Stimulated activated CD8-positive, alpha-beta memory T cell treated with anti-CD3 and anti-CD28 coated beads, Interleukin-15, amount 100 ng/mL, for 48 hours (primary cell): Measurements from ENCODE around the gene RPL3.

Experiments used
- DNase-seq, 2 donors: peaks; one replicate each; pipeline ENCODE4 v3.0.0-alpha.2; 2020; ENCODE audit warnings: low read depth in 2 of 2

The RPL3 gene

DNA sequence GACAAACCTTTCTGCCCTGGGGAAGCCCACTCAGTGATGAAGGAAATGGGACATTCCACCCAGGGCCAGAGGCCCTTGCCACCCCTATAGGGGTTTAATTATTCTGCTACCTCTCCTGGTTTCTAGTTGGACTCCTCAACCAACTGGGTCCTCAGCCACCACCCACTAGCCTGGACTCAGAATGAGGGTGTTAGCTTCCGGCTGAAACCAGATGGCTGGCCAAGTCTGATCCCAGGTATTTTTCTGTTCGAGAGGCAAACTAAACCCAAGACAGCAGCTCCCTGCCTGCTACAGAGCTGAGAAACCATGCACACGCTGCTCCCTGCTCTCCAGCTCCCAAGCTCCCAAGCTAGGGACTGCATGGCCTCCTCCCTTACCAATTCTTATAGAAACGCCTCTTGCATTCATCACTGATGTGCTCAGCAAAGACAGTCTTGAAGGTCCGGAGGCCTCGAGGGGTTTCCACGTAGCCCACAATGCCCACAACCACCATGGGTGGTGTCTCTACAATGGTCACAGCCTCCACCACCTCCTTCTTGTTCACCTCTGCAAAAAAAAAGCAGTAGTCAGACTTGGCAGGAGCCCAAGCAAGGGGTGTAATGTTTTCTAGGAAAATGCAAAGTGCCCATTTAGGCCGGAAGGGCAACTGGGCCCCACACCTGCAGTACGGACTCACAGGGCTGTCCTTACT, 2.2 kb downstream of the RPL3 start:
- no peak for DNase-seq

DNA sequence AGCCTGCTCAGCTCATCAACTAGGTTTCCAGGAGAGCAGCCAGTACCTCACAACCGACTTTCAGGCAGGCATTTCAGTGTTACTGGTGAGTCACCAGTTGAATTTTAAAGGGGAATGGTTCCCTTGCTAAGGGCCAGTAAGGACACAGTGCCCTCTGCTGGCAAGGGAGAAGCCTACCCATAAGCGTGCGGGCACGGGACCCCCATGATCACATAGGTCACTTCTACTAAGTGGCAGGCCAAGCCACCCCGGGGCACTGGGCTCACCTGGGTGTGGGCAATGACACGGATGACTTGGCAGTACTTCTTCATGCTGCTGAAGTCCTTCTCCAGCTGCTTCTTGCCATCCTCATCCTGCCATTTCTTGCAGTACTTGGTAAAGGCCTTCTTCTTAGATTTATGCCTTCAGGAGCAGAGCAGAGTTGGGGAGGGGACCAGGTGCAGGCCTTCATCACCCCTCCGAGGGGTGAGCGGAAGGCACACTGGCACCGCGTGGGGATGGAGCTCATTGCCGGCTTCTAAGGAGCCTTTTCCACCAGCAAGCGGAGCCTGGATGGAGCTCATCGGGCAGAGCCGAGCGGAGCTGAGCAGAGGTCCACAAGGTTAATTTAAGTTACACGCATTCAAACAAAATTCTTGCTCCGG, 2.9 kb downstream of the RPL3 start:
- DNase-seq, result peak in 1 of 2 donors; percentile 69

DNA sequence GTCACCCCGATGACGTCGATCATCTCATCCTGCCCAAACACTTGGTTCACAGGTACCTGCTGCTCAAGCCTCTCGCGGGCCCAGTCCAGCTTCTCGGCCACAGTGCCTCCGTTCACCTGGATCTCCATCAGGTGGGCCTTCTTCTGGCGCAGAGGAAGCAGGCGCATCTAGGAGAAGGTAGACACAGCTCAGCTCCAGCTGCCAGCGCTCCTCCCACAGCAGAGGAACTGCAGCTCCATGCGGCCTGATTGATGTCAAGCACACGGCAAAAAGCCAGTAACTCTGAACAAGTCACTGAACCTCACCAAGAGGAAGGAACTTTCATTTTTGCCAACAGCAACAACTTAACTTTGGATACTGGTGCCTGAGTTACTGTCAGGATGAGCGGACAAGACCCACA, 4.0 kb downstream of the RPL3 start:
- DNase-seq, result no peak

DNA sequence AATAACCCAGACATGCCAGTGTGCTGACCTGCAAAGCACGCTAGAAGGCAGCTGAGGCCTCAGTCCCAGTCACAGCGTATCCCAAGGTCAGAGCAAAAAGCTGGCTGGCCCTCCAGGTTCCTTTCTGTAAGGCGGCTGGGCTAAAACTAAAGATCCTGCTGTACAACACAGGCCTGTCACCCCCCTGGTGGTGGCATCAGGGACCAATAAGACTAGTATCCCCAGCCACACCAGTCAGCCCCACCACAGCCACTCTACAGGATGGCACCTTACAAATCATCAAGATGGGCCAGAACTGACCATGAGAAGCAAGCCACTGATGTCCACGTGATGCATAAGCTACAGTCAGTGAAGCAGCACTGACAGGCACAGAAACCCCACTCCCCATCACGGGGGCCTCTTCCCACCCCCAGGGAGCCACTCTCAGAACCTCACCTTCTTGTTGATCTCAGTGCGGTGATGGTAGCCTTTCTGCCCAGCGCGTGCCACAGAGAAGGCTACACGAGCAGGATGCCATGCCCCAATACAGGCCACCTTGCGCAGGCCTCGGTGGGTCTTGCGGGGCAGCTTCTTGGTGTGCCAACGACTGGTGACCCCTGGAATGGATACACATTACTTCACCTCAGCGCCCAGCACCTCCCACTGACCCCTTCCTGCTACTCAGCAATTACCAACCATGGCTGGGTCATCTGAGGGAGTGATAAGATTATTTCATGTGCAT, 5.0 kb downstream of the RPL3 start:
- no peak for DNase-seq

DNA sequence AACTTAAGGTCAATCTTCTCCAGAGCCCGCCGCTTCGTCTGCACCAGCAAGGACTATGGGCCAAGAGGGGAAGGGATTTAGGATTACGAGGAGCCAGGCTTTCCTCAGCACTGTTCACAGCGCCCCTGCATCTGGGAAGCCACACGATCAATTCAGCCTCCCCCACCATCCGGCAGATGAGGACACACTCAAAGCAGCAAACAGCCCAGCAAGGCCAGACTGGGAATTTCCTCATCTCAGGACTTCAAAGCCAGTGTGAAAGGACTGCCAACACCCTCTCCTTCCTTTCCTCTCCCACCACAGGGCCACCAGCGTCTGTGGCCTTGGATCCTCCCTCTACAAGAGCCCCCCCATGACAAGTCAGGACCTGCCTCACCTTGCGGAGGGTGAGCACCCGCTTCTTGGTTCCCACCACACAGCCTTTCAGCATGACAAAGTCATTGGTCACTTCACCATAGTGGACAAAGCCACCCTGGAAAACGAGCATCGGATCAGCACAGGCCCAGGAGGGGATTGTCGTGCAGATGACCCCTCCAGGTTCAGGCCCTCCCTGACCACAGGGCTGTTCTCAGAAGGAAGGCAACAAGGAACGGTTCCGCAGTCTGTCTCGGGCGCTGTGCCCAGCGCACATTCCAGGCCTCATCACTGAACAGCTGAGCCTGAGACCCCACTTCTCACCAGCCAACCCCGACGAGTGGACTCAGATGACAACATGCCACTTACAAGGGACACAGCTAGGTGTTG, 6.0 kb downstream of the RPL3 start:
- DNase-seq, result no peak

DNA sequence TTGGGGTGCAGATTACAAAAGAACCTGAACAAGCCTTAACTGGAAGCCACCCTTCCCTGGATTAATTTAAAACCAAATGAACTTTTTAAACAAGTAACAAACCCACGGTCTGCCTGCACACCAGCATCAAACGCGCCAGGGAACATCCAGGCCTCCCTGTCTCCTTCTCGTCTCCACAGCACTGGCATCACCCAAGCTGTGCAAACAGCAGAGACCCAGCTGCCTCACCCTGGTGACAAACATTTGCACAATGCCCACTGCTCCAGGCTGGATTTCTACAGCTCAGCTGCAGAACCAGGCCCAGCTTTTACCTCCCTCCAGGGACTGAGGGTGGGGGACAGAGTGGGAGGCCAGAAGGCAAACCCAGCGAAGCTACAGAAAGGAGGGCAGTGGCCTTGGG, 7.0 kb downstream of the RPL3 start:
- DNase-seq, result no peak

DNA sequence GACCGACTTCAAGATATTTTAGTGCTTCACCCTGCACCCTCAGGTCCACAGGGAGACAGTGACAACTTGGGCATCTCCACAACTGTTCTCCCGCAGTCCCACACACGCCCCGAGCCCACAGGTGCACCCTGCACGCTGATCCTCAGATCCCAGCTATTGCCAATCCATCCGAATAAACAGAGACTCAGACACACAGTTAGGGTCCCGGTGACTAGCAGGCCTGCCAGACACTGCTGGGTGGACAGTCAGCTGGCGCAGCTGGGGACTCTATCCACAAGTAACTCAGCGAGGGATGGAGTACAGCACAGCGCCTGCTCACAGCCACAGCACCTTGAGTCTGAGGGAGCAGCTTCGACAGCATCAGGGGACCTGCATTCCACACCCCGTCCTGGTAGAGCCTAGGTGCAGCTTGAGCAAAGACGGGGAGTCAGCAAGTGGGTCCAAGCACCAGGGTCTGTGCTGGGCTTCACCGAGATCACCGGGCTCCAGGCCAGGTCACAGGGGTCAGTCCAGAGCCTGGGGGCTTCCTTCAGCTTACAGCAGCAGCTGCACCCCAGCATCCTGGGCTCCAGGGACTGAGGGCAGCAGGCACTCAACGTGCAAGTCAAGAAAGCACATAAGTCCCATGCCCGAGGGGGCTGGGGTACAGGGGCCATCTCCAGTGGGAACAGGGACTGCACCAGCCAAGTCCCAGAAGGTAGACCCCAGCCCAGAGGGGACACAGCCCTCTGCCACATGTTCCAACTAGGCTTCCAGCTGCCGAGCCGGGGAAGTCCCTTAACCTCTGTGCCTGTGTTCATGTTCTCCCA, 7.6 kb downstream of the RPL3 start:
- DNase-seq, result no peak

DNA sequence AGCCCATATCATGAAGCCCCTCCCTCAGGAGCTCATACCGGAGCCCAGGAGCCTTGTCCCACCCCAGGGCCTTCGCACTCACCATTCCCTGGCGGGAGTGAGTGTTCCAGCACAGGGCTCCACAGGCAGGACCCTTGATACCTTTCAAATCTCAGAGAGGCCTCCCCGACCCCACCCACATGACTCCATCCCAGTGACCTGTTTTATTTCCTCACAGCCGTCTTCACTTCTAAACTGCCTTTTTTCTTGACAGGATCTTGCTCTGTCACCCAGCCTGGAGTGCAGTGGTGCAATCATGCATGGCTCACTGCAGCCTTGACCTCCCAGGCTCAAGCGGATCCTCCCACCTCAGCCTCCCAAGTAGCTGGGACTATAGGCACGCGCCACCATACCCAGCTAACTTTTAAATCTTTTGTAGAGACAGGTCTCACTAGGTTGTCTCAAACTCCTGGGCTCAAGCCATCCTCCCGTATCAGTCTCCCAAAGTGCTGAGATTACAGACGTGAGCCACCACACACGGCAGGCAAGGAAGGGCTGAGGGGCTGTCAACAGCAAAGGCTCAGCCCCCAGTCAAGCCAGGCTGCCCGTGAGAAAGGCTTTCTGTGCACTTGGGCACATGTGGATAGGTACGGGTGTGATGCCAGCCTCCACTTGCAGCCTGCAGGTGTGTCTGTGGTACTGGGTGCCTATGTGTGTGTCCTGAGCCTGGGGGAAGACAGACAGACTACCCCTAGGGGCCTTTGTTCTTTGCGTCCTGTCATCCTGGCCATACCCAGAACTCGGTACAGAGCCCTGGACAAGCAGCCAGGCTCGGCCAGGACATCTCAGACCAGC, 9.3 kb downstream of the RPL3 start:
- no peak for DNase-seq

DNA sequence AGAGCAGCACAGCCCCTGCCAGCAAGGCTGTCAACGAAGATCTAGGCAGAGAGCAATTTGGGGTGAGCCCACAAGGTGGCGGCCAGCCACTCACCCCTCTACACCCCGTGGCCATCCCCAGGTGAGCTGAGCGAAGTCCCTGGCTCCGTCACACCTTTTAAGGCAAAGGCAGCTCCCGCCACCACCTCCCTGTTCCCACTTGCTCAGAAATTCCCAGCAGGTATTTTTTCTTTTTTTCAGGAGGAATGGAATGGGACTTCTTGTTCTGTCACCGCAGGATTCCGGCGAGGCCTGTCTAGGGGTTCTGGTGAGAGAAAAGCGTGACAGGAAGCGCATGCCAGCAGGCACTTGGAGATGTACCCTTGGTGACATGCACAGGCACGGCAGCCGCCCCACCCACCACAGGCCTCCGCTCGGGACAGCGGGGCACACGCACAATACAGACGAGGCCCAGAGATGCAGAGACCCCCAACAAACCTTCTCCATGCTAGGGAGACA, 10.0 kb downstream of the RPL3 start:
- DNase-seq, result no peak

DNA sequence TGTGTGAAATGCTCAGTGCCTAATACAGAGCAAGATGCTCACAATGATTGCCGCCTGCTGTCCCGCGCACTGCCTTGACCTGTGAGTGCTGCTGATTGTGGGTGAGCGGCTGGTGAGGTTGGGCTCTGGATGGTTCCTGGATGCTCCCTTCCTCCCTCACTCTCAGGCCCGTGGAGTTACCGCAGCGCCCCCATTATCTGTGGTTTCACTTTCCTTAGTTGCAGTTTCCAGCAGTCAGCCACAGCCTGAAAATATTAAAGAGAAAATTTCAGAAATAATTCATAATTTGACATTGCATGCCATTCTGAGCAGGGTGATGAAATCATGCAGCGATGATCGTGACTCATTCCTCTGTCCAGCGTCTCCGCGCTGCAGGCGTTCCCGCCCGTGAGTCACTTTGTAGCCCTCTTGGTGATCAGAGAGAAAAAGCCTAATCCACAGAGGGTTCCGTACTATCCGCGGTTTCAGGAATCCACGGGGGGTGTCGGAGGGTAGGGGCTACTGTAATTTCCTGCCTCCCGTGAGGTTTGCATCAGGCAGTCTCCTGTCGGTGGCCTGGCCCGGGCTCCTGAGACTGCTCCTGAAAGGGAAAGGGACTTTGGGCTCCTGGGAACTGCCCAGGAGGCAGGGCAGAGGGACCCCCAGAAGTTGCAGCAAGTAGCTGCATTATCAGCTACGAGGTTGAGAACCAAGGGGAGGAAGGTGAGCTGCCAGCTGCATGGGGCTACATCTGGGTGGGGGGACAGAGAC, 10.6 kb downstream of the RPL3 start:
- no peak for DNase-seq

DNA sequence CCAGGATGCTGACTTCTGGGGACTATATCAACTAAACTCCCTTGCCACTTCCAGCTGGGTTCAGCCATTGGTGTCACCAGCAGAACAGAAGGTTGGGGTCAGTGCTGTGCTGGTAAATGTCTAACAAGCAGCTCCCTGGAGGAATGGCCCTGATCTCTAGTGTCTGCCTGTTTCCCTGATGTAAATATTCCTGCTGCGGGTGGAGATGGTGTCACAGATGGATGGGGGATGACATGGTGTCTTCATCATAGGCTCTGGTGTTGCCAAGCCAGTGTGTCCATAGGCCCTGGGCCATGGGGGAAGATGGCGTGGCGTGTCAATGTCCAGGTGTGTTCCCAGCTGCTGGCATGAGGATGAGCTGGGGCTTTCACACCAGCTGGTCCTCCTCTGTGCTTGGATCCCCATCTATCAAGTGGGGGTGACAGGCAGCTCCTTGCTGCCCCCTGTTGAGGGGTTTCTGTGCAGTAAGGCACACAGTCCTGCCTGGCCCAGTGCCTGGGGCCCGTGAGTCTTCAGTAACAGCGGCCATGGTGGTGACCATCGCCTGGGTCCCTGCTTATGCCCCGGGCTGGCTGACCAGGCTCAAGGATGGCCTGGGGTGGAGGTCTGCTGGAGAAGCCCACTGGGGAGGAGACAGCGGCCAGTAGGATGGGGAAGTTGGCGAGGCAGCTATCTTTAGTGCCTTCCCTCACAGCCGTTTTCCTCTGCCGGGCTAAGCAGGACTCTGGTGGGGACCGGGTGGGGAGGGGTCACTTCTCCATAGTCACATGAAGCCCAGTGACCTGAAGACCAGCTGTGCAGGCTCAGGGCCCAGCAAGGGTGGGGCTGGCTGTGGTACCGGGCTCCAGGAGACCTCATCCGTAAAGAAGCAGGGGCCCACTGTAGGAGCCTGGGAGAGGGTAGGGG, 12.7 kb downstream of the RPL3 start:
- DNase-seq, result no peak

DNA sequence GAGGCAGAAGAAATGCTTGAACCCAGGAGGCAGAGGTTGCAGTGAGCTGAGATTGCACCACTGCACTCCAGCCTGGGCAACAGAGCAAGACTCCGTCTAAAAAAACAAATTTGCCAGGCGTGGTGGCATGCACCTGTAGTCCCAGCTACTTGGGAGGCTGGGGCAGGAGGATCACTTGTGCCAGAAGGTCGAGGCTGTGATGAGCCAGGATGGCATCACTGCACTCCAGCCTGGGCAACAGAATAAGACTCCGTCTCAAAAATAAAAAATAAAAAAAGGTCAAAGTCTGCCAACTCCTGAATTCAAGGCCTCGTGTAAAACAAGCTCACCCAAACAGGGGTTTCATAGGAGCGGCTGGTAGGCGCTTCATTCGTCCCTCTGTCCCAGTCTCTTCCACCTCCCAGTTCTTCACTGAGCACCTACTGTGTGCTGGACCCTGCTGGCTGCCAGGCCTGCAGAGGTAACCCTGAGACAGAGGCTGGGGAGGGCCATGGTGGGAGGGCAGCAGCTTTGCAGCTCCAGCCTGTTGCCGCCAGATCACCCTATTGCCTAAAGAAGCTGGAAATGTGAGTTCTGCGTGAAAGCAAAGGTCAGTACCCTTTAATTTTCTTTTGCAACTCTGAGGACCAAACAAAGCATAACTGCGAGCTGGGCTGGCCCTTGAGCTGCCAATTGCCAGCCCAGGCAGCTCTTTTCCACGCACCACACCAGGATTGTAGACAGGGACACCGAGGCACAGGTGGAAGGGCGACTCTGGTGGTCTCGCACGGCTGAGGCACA, 15.3 kb downstream of the RPL3 start:
- DNase-seq, result no peak

DNA sequence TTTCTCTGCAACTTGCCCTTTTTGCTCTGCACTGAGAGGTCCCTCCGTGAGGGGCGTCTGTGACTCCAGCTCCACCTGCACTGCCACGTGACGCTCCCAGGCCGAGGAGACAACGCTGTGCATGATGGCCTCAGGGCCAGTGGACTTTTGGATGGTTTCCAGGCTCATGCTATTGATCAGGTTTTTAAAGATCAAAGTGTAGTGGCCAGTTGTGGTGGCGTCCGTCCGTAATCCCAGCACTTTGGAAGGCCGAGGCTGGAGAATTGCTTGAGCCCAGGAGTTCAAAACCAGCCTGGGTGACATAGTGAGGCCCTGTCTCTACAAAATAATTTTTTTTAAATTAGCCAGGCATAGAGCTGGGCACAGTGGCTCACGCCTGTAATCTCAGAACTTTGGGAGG, 16.1 kb downstream of the RPL3 start:
- no peak for DNase-seq

DNA sequence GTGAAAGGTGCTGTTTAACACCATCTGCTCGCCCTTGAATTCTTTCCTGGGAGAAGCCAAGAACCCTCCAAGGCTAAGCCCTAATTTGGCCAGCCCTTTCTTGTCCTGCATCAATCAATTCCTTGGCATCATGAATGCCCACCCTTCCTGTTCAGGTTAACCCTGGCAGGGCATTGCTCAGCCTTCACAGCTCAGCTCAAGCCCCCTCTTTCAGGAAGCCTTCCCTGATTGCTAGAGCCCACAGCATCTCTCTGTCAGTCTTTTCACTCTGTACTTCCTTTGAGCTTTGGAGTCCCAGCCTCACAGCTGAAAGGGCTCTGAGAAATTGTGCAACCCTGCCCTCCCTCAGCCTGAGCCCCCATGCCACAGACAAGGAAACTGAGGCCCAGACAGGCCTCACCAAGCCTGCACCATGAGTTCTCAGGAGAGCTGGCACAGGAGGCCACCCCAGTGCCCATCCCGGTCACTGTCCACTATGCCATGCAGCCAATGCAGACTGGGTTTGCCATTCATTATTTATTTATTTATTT, 16.9 kb downstream of the RPL3 start:
- no peak for DNase-seq

DNA sequence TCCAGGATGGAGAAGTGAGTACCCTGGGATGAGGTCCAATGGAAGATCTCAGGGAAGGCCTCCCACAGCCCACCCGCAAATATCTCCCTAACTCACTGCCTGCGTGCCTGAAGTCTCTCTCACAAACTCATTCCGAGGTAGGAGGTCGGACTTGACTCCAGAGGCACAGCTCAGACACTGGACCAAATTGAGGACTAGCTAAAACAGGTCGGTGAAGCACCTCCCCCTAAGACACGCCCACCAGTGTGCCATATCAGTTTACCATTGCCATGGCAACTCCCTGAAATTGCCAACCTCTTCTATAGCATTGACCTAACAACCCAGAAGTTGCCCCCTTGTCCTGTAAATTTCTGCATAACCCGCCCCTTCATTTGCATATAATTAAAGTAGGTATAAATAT, 17.5 kb downstream of the RPL3 start:
- no peak for DNase-seq

DNA sequence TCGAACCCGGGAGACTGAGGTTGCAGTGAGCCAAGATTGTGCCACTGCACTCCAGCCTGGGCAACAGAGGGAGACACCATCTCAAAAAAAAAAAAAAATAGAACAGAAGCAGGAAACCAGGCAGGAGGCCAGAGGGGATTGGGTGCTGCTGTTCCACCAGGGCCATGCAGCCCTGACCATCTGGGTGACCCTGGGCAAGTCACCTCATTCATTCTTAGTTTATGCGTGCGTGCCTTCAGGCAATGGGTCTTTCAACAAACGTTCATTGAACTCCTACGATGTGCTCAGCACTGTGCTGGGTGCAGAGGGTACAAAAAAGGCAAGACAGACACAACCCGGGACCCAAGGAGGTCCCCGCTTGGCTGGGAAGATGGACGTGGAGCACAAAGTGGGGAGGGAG, 18.3 kb downstream of the RPL3 start:
- no peak for DNase-seq

DNA sequence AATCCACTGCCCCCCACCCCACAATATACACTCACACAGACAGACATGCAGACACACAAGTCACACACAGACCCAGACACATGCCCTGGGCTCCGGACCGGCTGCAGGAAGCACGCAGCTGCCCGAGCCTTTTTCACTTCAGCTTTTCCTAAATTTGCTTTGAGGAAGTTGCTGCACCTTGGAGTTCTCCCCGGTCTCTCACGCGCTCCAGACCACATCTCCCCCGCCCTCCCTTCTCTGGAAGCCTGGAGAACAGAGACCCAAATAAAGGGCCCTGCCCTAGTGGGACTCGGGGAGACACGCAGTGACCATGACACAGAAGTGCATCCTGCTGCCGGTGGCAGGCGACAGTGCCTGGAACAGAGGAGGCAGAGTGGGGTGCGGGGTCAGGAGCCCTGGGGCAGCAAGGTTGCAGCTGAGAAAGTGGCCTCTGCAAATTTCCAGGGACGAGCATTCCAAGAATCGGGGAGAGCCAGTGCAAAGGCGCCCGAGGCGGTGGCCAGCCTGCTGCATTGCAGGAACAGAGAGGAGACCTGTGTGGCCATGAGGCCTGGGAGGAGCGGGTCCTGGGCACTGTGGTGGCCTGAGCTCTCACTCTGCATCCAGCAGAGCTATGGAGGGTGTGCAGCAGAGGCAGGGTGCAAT, 19.1 kb downstream of the RPL3 start:
- no peak for DNase-seq
